GM18520 (cell line): ENCODE data around the gene CIBAR2.

Experiments
- ATAC-seq: cut with Tn5 transposase; IDR thresholded peaks from one replicate; pipeline ENCODE4 v1.9.1; 2021; ENCODE audit not compliant: unreplicated experiment

CIBAR2 gene

GRCh38 chr16:85083051-85083639 lies 29.1 kb downstream of the CIBAR2 start:
- no peak for ATAC-seq

GRCh38 chr16:85082173-85083050 lies 29.9 kb downstream of the CIBAR2 start:
- ATAC-seq = no peak

- ATAC-seq = no peak
Measured at GRCh38 chr16:85081765-85082164, 30.5 kb downstream of the CIBAR2 start.

- no peak for ATAC-seq
Measured at GRCh38 chr16:85081038-85081437, 31.2 kb downstream of the CIBAR2 start.

- ATAC-seq = no peak
Measured at GRCh38 chr16:85079785-85080570, 32.3 kb downstream of the CIBAR2 start.

- no peak for ATAC-seq
Measured at GRCh38 chr16:85078952-85079351, 33.3 kb downstream of the CIBAR2 start.

GRCh38 chr16:85078226-85078625 lies 34.0 kb downstream of the CIBAR2 start:
- no peak for ATAC-seq

GRCh38 chr16:85077576-85078125 lies 34.6 kb downstream of the CIBAR2 start:
- no peak for ATAC-seq

- no peak for ATAC-seq
Measured at GRCh38 chr16:85077039-85077438, 35.2 kb downstream of the CIBAR2 start.

GRCh38 chr16:85075236-85075924 lies 36.9 kb downstream of the CIBAR2 start:
- no peak for ATAC-seq

GRCh38 chr16:85074225-85074914 lies 37.9 kb downstream of the CIBAR2 start:
- ATAC-seq = no peak

GRCh38 chr16:85072947-85073346 lies 39.3 kb downstream of the CIBAR2 start:
- no peak for ATAC-seq

GRCh38 chr16:85072076-85072860 lies 40.0 kb downstream of the CIBAR2 start:
- no peak for ATAC-seq

- no peak for ATAC-seq
Measured at GRCh38 chr16:85069171-85069570, 43.1 kb downstream of the CIBAR2 start.

GRCh38 chr16:85068746-85069145 lies 43.5 kb downstream of the CIBAR2 start:
- no peak for ATAC-seq

GRCh38 chr16:85067426-85067825 lies 44.8 kb downstream of the CIBAR2 start:
- no peak for ATAC-seq

GRCh38 chr16:85067024-85067423 lies 45.2 kb downstream of the CIBAR2 start:
- ATAC-seq = no peak

GRCh38 chr16:85066346-85066885 lies 45.9 kb downstream of the CIBAR2 start:
- ATAC-seq = no peak

- ATAC-seq = no peak
Measured at GRCh38 chr16:85065099-85065498, 47.2 kb downstream of the CIBAR2 start.
